OCI-LY3 (cell line): ENCODE measurements around the gene FOXS1.

ENCODE experiments used
- H2AFZ ChIP-seq: fragments of 200-600, 300-600 bp; shearing (Covaris generic); 2 replicates; pipeline ENCODE4 v1.6.0; 2014; ENCODE audit warnings: antibody characterized with exemption, low read depth, low read length
- H3K27ac ChIP-seq: fragments of 200-600, 300-600 bp; sonication (generic); 2 replicates; pipeline ENCODE4 v1.5.1; 2014; ENCODE audit warnings: mild to moderate bottlenecking, low read length, moderate library complexity, mixed read lengths
- H3K27me3 ChIP-seq: fragments of 200-600, 300-600 bp; sonication (generic); 2 replicates; pipeline ENCODE4 v1.6.1; 2014; ENCODE audit warnings: low read depth, low read length, mixed read lengths
- H3K36me3 ChIP-seq: fragments of 200-600, 300-600 bp; sonication (generic); replicated peaks from 2 replicates; pipeline ENCODE3; 2014; ENCODE audit warnings: low read depth, low read length, mixed read lengths
- H3K4me1 ChIP-seq: fragments of 300-600, 200-600 bp; sonication (generic); 2 replicates; pipeline ENCODE4 v1.6.1; 2014; ENCODE audit warnings: low read length, mixed read lengths
- H3K4me2 ChIP-seq: fragments of 200-600, 300-600 bp; sonication (generic); 2 replicates; pipeline ENCODE4 v1.6.1; 2014; ENCODE audit warnings: low read length, mixed read lengths
- H3K4me3 ChIP-seq: fragments of 300-600, 200-600 bp; sonication (generic); 2 replicates; pipeline ENCODE4 v1.5.1; 2014; ENCODE audit warnings: antibody characterized with exemption, mild to moderate bottlenecking, low read length, moderate library complexity
- H3K79me2 ChIP-seq: fragments of 300-600, 200-600 bp; shearing (Covaris generic); 2 replicates; pipeline ENCODE4 v1.6.1; 2014; ENCODE audit warnings: mild to moderate bottlenecking, low read length, mixed read lengths
- H3K9ac ChIP-seq: fragments of 300-600, 200-600 bp; shearing (Covaris generic); 2 replicates; pipeline ENCODE4 v1.6.0; 2014; ENCODE audit warnings: mild to moderate bottlenecking, low read length, moderate library complexity
- H3K9me3 ChIP-seq: fragments of 200-600, 300-600 bp; shearing (Covaris generic); 2 replicates; pipeline ENCODE4 v1.6.1; 2014; ENCODE audit warnings: low read length, mixed read lengths; ENCODE audit not compliant: insufficient read depth
- H4K20me1 ChIP-seq: fragments of 200-600, 300-600 bp; sonication (generic); 2 replicates; pipeline ENCODE4 v1.6.1; 2016; ENCODE audit warnings: low read length, mixed read lengths; ENCODE audit not compliant: insufficient read depth
- CTCF ChIP-seq: fragments of 200-600, 300-600 bp; sonication (generic); IDR thresholded peaks from 2 replicates; pipeline ENCODE4 v1.5.1; 2014; ENCODE audit warnings: antibody characterized with exemption, low read length, low read depth
- EZH2phosphoT487 ChIP-seq: fragments of 200-600 bp; shearing (Covaris generic); IDR thresholded peaks from 2 replicates; pipeline ENCODE4 v1.6.1; 2018; ENCODE audit warnings: antibody characterized with exemption, mixed run types, low read depth

Gene FOXS1

DNA sequence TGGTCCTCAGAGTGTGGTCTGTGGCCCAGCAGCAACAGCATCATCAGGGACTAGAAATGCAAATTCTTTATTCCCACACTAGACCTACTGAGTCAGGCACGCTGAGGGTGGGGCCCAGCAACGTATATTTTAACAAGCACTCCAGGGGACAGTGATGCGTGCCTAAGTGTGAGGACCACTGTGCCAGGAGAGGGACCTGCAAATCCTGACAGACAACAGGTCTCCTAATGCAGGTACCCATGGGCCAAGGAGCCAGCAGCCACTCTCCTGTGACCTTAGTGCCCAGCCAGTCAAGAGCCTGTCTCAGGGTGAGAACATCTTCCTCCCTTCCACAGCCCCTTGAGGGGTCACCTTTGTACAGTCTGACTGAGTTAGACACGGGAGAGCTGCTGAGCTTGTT lies 34.2 kb downstream of the FOXS1 start:
- no peaks in the 10 kb centered on the region for H3K9me3 ChIP-seq
- no peak overlapping the region for H3K4me3 ChIP-seq

GRCh38 chr20:31809661-31810060 lies 35.7 kb downstream of the FOXS1 start:
- Histone ChIP-seq H3K4me2 (no peak overlapping the region), H2AFZ (no peak overlapping the region), H3K27me3 (no peaks in the 10 kb centered on the region), H3K79me2 (no peaks in the 10 kb centered on the region), H3K4me1 (no peaks in the 10 kb centered on the region), H3K36me3 (peaks cover 35% of the 10 kb centered on the region), H3K9me3 (no peaks in the 10 kb centered on the region), H3K27ac (no peak overlapping the region), H4K20me1 (no peaks in the 10 kb centered on the region), H3K4me3 (no peak overlapping the region), H3K9ac (no peak overlapping the region)
- TF ChIP-seq CTCF = no peak
- no peak for TF ChIP-seq EZH2phosphoT487

More for the DNA sequence above, 34.2 kb downstream of the FOXS1 start:
- no peak overlapping the region for H3K27ac ChIP-seq
- H3K4me1 ChIP-seq = no peaks in the 10 kb centered on the region
- H4K20me1 ChIP-seq = no peaks in the 10 kb centered on the region
- H2AFZ ChIP-seq = no peak overlapping the region
- no peak overlapping the region for H3K9ac ChIP-seq
- H3K79me2 ChIP-seq = no peaks in the 10 kb centered on the region
- H3K36me3 ChIP-seq = peaks cover 28% of the 10 kb centered on the region
- H3K4me2 ChIP-seq = no peak overlapping the region
- no peaks in the 10 kb centered on the region for H3K27me3 ChIP-seq
- TF ChIP-seq CTCF (no peak), EZH2phosphoT487 (no peak)

DNA sequence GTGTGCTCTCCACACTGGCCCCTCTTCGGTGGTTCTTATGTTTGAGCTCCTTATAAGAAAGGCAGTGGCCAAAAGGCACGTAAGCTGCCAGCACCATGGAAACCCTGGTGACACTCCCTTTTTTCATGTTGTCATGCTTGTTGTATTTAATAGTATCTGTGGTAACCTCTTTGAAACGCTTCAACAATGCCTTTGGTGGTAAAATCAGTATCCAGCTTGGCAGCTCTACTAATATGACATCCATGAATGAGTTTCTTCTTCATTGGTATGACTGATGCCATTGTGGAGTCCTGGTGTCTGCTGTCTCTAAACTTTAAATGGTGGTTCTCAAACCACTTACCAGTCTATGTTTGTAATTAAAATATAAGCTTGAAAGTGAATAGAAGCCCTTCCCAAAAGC lies 36.9 kb downstream of the FOXS1 start:
- no peaks in the 10 kb centered on the region for H3K27me3 ChIP-seq
- H3K4me3 ChIP-seq = no peak overlapping the region
- H3K9ac ChIP-seq = no peak overlapping the region
- peaks cover 41% of the 10 kb centered on the region for H3K36me3 ChIP-seq
- TF ChIP-seq CTCF (no peak), EZH2phosphoT487 (no peak)
- H3K79me2 ChIP-seq = no peaks in the 10 kb centered on the region
- H3K9me3 ChIP-seq = no peaks in the 10 kb centered on the region
- H3K27ac ChIP-seq = no peak overlapping the region
- no peak overlapping the region for H3K4me2 ChIP-seq
- no peak overlapping the region for H2AFZ ChIP-seq
- H4K20me1 ChIP-seq = no peaks in the 10 kb centered on the region
- no peaks in the 10 kb centered on the region for H3K4me1 ChIP-seq

DNA sequence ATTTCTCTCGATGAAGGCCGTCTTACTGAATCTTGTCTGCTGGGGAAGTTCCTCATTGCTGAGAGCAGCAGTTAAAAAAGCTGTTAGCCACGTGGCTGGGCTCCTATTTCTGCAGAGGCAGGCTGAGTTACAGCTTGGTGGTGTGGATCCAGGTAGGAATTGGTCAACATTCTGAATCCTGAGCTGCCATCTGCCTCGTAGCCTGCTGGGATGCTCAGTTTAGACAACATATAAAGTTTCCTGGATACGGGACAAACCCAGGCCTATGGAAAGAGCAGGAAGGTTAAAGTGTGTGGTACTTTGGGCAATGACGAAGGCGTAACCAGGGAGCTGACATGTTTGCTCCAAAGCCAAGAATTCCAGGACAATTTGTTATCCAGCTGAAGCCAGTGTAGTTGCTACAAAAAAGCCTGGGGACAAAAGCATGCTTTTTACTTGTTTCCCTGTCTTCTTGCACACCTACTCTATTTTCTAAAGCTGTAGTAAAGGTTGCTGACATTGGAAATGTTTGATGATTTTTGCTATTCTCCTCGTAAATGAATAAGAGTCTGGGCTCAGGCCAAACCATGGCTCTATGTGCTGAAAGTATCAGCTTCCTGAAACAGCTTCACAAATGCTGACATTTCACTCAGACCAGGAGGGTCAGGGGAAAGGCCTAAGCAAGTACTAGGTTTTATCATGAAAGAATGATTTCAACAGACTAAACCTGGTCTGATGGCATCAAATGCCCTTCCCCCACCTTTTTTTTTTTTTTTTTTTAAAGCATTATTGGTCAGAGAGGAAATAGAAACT lies 38.6 kb downstream of the FOXS1 start:
- H3K4me2 ChIP-seq = no peak overlapping the region
- no peak overlapping the region for H3K27ac ChIP-seq
- no peaks in the 10 kb centered on the region for H3K9me3 ChIP-seq
- TF ChIP-seq CTCF (no peak), EZH2phosphoT487 (no peak)
- H4K20me1 ChIP-seq = no peaks in the 10 kb centered on the region
- H3K27me3 ChIP-seq = no peaks in the 10 kb centered on the region
- no peaks in the 10 kb centered on the region for H3K4me1 ChIP-seq
- H3K4me3 ChIP-seq = no peak overlapping the region
- no peaks in the 10 kb centered on the region for H3K79me2 ChIP-seq
- H2AFZ ChIP-seq = no peak overlapping the region
- H3K9ac ChIP-seq = no peak overlapping the region
- peaks cover 51% of the 10 kb centered on the region for H3K36me3 ChIP-seq
